ENCODE results near the gene HNRNPL. TPM values are rescaled to one million over a fixed set of nuclear protein-coding genes. Genes with fewer than 3 reads are reported as not detected.

Gene HNRNPL
- total RNA-seq, 2 experiments from 2014 or later = 479 to 611 TPM

DNA sequence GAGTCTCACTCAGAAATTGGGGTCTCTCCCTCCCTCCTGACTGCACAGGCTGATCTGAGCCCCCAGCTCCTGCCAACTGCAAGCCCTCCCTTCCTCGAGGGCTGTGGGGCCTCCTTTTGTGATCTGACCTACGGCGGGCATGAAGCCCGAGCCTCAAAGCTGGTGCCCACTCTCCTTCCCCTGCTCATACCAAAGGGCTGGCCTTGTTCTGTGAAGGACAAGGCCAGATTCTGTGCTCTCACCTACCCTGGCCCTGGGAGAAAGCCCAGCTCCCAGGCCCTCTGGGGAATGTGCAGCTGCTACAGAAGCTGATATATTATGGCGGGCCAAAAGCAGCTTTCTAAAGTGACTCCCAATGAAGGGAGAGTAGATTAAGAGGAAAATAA lies 9.2 kb downstream of the HNRNPL start:
- peak overlapping the region; percentile 29 for H3K4me3 Mint-ChIP-seq
- ATAC-seq = no peak

DNA sequence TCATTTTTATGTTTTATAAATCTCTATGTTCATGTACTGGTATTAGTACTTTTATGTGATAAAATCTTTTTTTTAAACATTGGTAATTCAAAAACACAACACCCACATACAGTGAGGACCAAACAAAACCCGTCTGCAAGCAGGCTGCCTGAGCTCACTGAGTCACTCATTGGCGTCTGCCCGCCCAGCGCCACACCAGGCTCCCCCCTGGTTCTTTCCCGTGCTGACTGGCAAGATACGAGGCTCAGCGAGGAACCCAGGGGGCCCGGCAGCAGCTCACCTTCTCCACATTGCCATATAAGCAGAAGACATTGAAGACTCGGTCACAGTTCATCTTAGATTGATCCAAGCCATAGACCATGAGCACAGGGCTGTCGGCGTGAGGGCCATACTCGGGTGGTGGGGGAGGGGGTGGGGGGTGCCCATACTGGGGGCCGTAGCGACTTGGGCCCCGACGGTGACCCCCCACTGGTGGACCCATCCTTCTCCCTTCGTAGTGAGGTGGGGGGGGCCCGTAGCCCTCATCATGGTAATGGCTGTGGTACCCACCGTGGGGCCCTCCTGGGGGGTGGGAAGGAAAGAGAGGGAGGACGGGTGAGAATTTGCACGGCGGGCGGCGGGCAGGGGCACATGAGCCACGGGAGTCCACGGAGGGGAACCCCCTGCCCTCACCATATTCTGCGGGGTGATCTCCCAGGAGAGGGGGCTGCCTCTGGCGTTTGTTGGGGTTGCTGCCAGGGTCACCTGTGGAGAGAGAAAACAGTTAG lies 9.8 kb downstream of the HNRNPL start:
- CTCF ChIA-PET = no interaction called here
- Mint-ChIP-seq H3K9me3 (ENCODE audit: low read depth) (no peaks in the 10 kb centered on the region), H3K4me1 (peaks cover 61% of the 10 kb centered on the region), H3K4me3 (no peak overlapping the region), H3K36me3 (peaks cover 83% of the 10 kb centered on the region), H3K27me3 (no peaks in the 10 kb centered on the region), H3K27ac (no peak overlapping the region)
- no peak for DNase-seq
- ATAC-seq = no peak

More for the DNA sequence above, 9.2 kb downstream of the HNRNPL start:
- Mint-ChIP-seq H3K9me3 (ENCODE audit: low read depth) (no peaks in the 10 kb centered on the region), H3K27me3 (no peaks in the 10 kb centered on the region), H3K36me3 (peaks cover 87% of the 10 kb centered on the region), H3K4me1 (peaks cover 65% of the 10 kb centered on the region), H3K27ac (peak overlapping the region; percentile 90)
- DNase-seq = no peak
- CTCF ChIA-PET = interaction anchor here (0.7 to 1.2 kb wide), 3 partner anchors 9 to 26 kb away, joined by 3 to 4 read pairs (median 3); partner anchors contain the start of gene ECH1

DNA sequence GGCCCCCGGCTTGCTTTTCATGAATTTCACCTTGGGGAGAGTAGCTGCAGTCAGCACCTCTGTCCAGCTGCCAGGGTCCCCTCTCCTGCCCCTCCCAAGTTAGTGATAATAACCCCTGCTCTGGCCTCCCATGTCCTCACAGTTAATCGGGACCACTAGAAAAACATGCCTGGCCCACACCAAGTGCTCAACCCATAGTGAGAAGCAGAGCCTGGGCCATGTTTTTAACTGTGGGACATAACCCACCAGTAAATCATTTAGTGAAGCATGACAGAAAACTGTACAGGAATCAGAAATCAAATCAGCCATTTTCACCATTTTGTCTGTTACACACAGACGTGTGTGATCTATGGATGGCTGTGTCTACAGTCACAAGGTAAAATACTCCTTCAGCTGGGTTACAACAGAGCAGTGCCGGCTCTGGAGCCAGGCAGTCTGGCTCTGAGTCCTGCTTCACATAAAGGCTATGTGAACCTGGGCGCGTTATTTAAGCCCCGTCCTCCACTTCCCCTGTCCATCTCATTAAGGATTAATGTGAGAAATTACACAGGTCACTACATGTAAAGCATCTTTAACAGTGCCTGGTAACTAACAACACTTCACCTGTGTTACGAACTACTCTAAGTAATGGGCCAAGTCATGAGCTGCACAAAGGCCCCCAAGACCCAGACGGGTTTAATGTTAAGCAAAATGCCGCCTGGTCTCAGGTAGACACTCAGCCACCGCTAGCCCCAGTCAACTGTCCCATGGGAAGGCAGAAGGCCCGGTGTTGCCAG lies 10.6 kb downstream of the HNRNPL start:
- H3K36me3 Mint-ChIP-seq = peaks cover 79% of the 10 kb centered on the region
- ATAC-seq (no peak), DNase-seq (no peak)
- no peaks in the 10 kb centered on the region for H3K27me3 Mint-ChIP-seq
- no peak overlapping the region for H3K4me3 Mint-ChIP-seq
- peak overlapping the region; percentile 76 for H3K27ac Mint-ChIP-seq
- peaks cover 54% of the 10 kb centered on the region for H3K4me1 Mint-ChIP-seq
- no peaks in the 10 kb centered on the region for H3K9me3 Mint-ChIP-seq (ENCODE audit: low read depth)
- CTCF ChIA-PET = interaction anchor here (0.6 to 0.9 kb wide), 3 partner anchors 30 to 206 kb away, joined by 3 read pairs; partner anchors contain the start of gene RINL

DNA sequence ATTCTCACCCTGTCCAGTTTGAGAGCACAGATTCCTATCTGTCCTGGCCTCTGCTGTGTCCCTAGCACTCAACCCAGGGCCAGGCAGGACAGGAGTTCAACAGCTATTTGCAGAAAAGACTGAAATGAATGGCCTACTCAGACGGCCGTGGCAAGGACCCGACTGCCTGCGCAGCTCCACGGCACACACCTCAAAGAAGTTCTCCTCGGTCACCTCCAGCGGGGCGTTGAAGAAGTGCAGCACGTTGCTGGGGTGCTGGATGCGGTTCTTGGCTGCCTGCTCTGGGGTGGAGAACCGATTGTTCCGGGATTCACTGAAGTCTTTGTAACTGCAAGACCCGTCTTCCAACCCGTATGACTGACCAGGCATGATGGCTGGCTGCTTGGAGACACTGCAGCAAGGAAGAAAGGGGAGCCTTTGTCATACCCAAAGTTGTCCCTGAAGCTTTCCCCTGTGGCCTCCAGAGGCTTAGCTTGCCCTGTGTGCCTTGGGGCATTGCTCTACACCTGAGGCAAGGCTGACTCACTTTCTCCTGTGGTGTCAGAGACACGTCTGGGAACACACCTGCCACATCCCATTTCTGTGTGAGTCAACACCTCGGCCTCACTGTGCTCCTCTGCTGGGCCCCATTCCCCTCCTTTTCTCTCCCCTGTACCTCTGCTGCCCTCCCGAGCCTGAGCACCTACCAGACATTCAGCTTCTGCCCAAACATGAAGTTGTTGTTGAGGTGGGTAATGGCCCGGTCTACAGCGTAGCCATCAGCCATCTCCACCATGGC lies 11.4 kb downstream of the HNRNPL start:
- H3K36me3 Mint-ChIP-seq = peaks cover 71% of the 10 kb centered on the region
- no peak for ATAC-seq
- no peak overlapping the region for H3K4me3 Mint-ChIP-seq
- H3K4me1 Mint-ChIP-seq = peaks cover 49% of the 10 kb centered on the region
- no peak for DNase-seq
- peak overlapping the region; percentile 76 for H3K27ac Mint-ChIP-seq
- H3K9me3 Mint-ChIP-seq (ENCODE audit: low read depth) = no peaks in the 10 kb centered on the region
- no peaks in the 10 kb centered on the region for H3K27me3 Mint-ChIP-seq
- CTCF ChIA-PET = interaction anchor here (0.6 to 1.1 kb wide), 4 partner anchors 31 to 207 kb away, joined by 3 read pairs; partner anchors contain the start of gene RINL

DNA sequence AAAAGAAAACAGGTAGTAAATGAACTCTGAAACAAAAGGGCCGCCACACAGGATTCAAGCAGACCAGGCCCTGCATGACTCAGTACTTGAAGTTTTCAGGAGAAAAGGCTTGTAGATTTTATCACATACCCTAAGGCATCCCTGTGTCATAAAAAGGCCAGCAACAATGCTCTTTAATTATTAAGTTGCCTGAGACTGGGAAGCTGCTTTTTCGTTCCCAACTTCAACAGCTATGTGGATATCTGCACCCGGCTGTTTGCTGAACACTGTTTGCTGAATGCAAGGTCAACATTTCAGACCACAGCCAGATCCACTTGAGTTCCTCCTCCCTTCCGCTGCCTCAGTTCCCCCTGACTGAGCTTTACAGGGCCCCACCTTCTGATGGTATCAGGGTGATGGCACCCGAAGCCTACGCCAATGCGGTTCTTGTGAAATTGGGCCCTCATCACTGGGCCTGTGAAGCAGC lies 12.1 kb downstream of the HNRNPL start:
- DNase-seq = no peak
- no peak overlapping the region for H3K4me3 Mint-ChIP-seq
- peak overlapping the region; percentile 46 for H3K27ac Mint-ChIP-seq
- CTCF ChIA-PET = interaction anchor here (1.1 kb wide), 1 partner anchor 140 kb away, joined by 3 read pairs; no protein-coding TSS in a partner anchor
- ATAC-seq = no peak
- H3K27me3 Mint-ChIP-seq = no peaks in the 10 kb centered on the region
- peaks cover 42% of the 10 kb centered on the region for H3K4me1 Mint-ChIP-seq
- H3K9me3 Mint-ChIP-seq (ENCODE audit: low read depth) = no peaks in the 10 kb centered on the region
- H3K36me3 Mint-ChIP-seq = peaks cover 64% of the 10 kb centered on the region

DNA sequence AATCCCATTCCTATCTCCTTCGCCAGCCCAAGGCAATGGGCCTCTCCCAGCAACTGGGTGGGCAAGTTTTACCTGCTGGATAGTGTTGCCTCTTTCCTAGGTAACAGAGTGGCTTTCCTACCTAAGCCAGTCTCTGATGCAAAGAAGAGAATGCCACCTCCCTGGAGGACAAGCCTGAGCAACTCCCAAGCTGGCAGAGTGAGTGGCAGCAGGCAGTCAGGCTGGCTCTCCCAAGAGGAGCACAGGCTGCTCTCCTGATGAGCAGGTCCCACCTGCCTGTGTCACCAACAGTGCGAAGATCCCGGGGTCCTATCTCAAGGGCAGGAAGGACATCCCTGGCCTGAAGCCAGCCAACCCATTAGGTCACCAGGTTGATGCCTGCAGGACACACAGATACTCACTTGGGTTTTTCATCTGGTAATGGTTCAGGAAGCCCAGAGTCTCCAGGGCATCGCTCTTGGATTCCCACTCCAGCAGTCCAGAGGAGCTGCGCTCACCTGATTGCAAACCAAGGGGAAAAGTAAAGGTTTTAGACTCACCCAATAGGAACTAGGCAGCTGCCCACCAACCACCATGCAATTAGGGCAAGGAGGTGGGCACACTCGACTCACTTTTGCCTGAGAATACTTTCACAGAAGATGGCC lies 12.7 kb downstream of the HNRNPL start:
- no peaks in the 10 kb centered on the region for H3K27me3 Mint-ChIP-seq
- no peaks in the 10 kb centered on the region for H3K9me3 Mint-ChIP-seq (ENCODE audit: low read depth)
- peaks cover 38% of the 10 kb centered on the region for H3K4me1 Mint-ChIP-seq
- no peak overlapping the region for H3K4me3 Mint-ChIP-seq
- H3K27ac Mint-ChIP-seq = peak overlapping the region; percentile 46
- CTCF ChIA-PET = no interaction called here
- ATAC-seq = no peak
- DNase-seq = no peak
- H3K36me3 Mint-ChIP-seq = peaks cover 58% of the 10 kb centered on the region

DNA sequence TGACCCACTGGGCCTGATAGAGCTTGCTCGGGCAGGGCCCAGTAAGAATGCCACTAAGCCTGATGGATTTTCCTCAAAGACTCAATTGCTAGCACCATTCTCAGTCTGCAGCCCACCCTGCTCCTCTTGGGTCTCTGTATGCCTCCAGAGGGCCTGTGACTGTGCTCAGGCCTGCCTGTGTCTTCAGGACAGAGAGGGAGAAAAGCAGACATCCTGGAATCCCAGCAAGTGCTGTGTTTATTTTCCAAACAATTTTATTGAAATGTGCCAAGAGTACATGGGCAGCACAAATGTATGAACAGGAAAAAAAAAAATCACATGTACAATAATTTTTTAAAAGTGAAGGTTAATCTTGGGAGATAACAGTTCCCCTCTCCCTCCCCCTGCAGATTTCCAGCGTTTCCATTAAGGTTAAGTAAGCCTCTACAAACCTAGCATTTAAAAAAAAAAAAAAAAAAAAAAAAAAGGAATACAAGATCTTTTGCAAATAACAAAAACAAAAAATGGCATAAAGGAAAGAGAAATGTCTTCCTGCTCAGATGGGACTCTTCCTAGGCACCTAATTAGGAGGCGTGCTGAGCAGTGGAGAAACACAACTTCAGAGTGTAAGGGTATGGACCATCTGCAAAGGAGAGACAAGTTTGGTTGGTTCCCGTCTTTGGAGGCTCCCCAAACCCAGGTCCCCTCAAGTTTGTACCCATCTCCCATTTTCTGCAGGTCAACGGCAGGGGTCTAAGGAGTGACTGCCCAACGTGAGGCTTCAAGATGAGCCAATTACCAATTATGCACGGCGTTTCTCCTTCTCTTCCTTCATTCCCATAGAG lies 13.4 kb downstream of the HNRNPL start:
- peaks cover 51% of the 10 kb centered on the region for H3K36me3 Mint-ChIP-seq
- no peaks in the 10 kb centered on the region for H3K9me3 Mint-ChIP-seq (ENCODE audit: low read depth)
- H3K27ac Mint-ChIP-seq = no peak overlapping the region
- ATAC-seq = no peak
- H3K4me1 Mint-ChIP-seq = peaks cover 35% of the 10 kb centered on the region
- no peak for DNase-seq
- H3K27me3 Mint-ChIP-seq = no peaks in the 10 kb centered on the region
- H3K4me3 Mint-ChIP-seq = no peak overlapping the region
- CTCF ChIA-PET = no interaction called here

DNA sequence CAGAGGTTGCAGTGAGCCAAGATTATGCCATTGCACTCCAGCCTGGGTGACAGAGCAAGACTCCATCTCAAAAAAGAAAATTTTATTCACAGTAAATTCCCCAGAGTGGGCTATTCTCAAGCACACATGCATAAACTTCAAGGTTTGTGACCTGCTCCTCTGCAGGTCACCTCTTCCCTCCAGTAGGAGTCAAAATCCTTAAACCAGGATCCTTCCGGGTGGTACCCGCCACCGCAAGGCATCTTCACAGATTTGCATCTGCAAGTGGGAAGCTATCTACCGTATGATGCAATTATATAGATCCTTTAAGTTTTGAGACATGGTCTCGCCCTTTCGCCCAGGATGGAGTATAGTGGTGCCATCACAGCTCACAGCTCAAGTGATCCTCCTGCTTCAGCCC lies 15.2 kb downstream of the HNRNPL start:
- Mint-ChIP-seq H3K4me3 (no peak overlapping the region), H3K4me1 (peaks cover 32% of the 10 kb centered on the region), H3K9me3 (ENCODE audit: low read depth) (no peaks in the 10 kb centered on the region), H3K36me3 (peaks cover 43% of the 10 kb centered on the region), H3K27ac (peak overlapping the region; percentile 39), H3K27me3 (no peaks in the 10 kb centered on the region)
- DNase-seq (no peak), ATAC-seq (no peak)
- CTCF ChIA-PET = interaction anchor here (1.3 to 5.0 kb wide), 2 partner anchors 14 to 96 kb away, joined by 4 to 28 read pairs; partner anchors contain the start of genes MRPS12 and SARS2

DNA sequence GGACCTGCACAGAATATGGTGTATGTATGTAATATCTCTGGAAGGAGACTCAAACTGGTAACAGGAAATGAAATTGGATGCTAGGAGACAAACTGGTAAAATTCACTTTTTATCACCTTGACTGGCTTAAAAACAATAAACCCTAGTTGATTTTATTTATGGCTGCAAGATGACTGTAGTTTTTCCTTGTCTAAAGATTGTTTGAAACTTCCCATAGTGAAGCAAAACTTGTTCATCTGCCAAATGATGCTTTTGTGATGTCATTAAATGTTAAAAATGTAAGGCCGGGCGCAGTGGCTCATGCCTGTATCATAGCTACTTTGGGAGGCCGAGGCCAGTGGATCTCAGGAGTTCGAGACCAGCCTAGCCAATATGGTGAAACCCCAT lies 15.7 kb downstream of the HNRNPL start:
- Mint-ChIP-seq H3K36me3 (peaks cover 40% of the 10 kb centered on the region), H3K27me3 (no peaks in the 10 kb centered on the region), H3K4me1 (peaks cover 27% of the 10 kb centered on the region), H3K9me3 (ENCODE audit: low read depth) (no peaks in the 10 kb centered on the region), H3K27ac (peak overlapping the region; percentile 2), H3K4me3 (no peak overlapping the region)
- no peak for DNase-seq
- ATAC-seq = no peak
- CTCF ChIA-PET = interaction anchor here (1.0 to 5.0 kb wide), 3 partner anchors 15 to 96 kb away, joined by 3 to 28 read pairs (median 4); partner anchors contain the start of genes MRPS12 and SARS2

DNA sequence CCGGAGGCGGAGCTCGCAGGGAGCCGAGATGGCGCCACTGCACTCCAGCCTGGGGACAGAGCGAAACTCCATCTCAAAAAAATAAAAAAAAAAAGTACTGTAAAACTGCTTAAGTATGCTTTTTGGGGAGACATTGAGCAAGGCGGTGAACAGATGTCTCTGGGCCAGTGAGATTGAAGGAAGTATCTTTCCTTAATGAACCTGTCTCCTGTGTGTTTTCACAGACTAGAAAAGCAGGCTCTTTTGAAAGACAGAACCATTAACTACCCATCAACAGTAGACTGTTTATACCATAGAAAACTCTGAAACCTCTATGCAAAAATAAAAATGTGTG lies 16.7 kb downstream of the HNRNPL start:
- Mint-ChIP-seq H3K27ac (peak overlapping the region; percentile 19), H3K9me3 (ENCODE audit: low read depth) (no peaks in the 10 kb centered on the region), H3K36me3 (peaks cover 34% of the 10 kb centered on the region), H3K4me3 (no peak overlapping the region), H3K27me3 (no peaks in the 10 kb centered on the region), H3K4me1 (peaks cover 22% of the 10 kb centered on the region)
- CTCF ChIA-PET = interaction anchor here (0.7 to 5.0 kb wide), 2 partner anchors 33 to 98 kb away, joined by 3 to 28 read pairs; partner anchors contain the start of genes MRPS12 and SARS2
- ATAC-seq (no peak), DNase-seq (no peak)

DNA sequence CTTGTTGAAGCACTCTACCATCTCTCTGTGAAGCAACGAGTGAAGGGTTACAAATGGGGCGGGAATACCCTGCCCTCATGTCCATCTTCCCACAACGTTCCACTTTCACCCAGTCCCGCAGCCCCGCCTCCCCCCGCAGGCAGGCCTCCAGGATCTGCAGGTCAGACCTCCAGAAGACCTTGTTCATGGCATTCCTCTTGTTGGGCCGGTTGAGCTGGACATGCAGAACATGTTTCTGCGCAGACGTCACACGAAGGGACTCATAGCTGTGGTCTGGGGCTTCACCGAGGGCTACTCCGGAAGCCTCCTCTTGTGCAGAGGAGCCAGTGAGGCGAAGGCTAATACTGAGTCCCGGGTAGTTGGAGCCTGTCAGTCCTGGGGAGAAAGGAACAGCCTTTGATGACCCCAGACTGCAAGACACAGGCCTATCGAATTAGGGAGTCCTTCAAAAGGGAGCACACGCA lies 18.6 kb downstream of the HNRNPL start:
- Mint-ChIP-seq H3K36me3 (peaks cover 25% of the 10 kb centered on the region), H3K27me3 (no peaks in the 10 kb centered on the region), H3K4me3 (peak overlapping the region; percentile 93), H3K4me1 (peaks cover 22% of the 10 kb centered on the region), H3K27ac (peak overlapping the region; percentile 95), H3K9me3 (ENCODE audit: low read depth) (no peaks in the 10 kb centered on the region)
- DNase-seq (peak; percentile 75), ATAC-seq (peak; percentile 41)
- CTCF ChIA-PET = interaction anchor here (0.8 to 5.0 kb wide), 14 partner anchors 11 to 427 kb away, joined by 3 to 28 read pairs (median 4); partner anchors contain the start of genes ACTN4, MRPS12, RINL and SARS2

Measured in activated CD8-positive, alpha-beta memory T cell treated with anti-CD3 and anti-CD28 coated beads, Interleukin-2, amount 10 ng/mL, durations not matched to agents 7 days and 5 days (primary cell).